CD4-positive, alpha-beta T cell treated with Interleukin-2 at 100 ng/mL for 4 hours (primary cell): ENCODE results near the gene CAPN5.

Experiments used
- DNase-seq: peaks from one replicate; pipeline ENCODE4 v3.0.0-alpha.2; 2020; ENCODE audit warnings: low spot score

Gene CAPN5

GRCh38 chr11:77173494-77173893 lies 106.7 kb downstream of the CAPN5 start:
- DNase-seq: no peak

- no peak for DNase-seq
Observed at GRCh38 chr11:77174559-77174958, 107.8 kb downstream of the CAPN5 start.

- DNase-seq: no peak
Observed at GRCh38 chr11:77175021-77175842, 108.5 kb downstream of the CAPN5 start.
